IMR-90 (cell line): ENCODE results near the gene EIF4B.
"Not testable (repeated sequence)": the region's sequence is repeated elsewhere in the genome, so short reads cannot be mapped to it uniquely, and the experiment has no call there.

Experiments
- CTCF ChIP-seq: conservative IDR thresholded peaks from 2 replicates; pipeline ENCODE4 v1.5.1; 2012; ENCODE audit warnings: mild to moderate bottlenecking, low read depth, low read length, improper control_type of control experiment
- FOS ChIP-seq: fragments of 150-350 bp; IDR thresholded peaks from 2 replicates; pipeline ENCODE4 v1.6.1; 2016; ENCODE audit warnings: low read depth, low read length
- RAD21 ChIP-seq: IDR thresholded peaks from 2 replicates; pipeline ENCODE4 v1.6.1; 2012; ENCODE audit warnings: low read length, improper control_type of control experiment
- RFX5 ChIP-seq: IDR thresholded peaks from 2 replicates; pipeline ENCODE4 v1.8.0; 2012; ENCODE audit warnings: low read depth, mild to moderate bottlenecking, low read length, moderate library complexity
- SMC3 ChIP-seq: fragments of 150-350 bp; IDR thresholded peaks from 2 replicates; pipeline ENCODE4 v1.6.1; 2016; ENCODE audit warnings: low read depth, mild to moderate bottlenecking, antibody characterized with exemption, low read length, moderate library complexity

DNA sequence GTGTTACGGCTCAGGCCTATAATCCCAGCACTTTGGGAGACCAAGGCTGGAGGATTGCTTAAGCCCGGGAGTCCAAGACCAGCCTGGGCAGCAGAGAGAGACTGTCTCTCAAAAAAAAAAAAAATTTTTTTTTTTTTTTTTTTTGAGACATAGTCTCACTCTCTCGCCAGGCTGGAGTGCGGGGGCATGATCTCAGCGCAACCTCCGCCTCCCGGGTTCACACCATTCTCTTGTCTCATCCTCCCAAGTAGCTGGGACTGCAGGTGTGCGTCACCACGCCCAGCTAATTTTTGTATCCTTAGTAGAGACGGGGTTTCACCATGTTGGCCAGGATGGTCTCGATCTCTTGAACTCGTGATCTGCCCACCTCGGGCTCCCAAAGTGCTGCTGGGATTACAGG lies 20.8 kb downstream of the EIF4B start:
- not testable (repeated sequence) for TF ChIP-seq SMC3, FOS, CTCF, RFX5, RAD21
